GM18508 (cell line): Measurements from ENCODE around the gene ABITRAM.
"Not testable (repeated sequence)": the region's sequence is repeated elsewhere in the genome, so short reads cannot be mapped to it uniquely, and the experiment has no call there.

Experiments
- ATAC-seq: cut with Tn5 transposase; IDR thresholded peaks from one replicate; pipeline ENCODE4 v1.9.1; 2021; ENCODE audit warnings: moderate number of reproducible peaks; ENCODE audit not compliant: insufficient read depth, unreplicated experiment

The ABITRAM gene

GRCh38 chr9:108924466-108924865, 9.7 kb upstream of the ABITRAM start:
- ATAC-seq: no peak

- no peak for ATAC-seq
Observed at GRCh38 chr9:108928386-108928785, 5.8 kb upstream of the ABITRAM start.

- ATAC-seq: no peak
Observed at GRCh38 chr9:108933231-108933717, 926 bp upstream of the ABITRAM start.

GRCh38 chr9:108933718-108934322, 380 bp upstream of the ABITRAM start, which contains the start of gene ELP1:
Gene ELP1 (minus strand): TSS chr9:108934124. CDS start chr9:108931146, 2,978 bp downstream.
- ATAC-seq: peak; percentile 69

GRCh38 chr9:108937561-108938305, 3.5 kb downstream of the ABITRAM start:
- no peak for ATAC-seq

- no peak for ATAC-seq
Observed at GRCh38 chr9:108939975-108940374, 5.8 kb downstream of the ABITRAM start.

- ATAC-seq: no peak
Observed at GRCh38 chr9:108950168-108950567, 16.0 kb downstream of the ABITRAM start.

- no peak for ATAC-seq
Observed at GRCh38 chr9:108951578-108951977, 17.4 kb downstream of the ABITRAM start.

GRCh38 chr9:108953983-108954574, 19.9 kb downstream of the ABITRAM start:
- no peak for ATAC-seq

GRCh38 chr9:108956022-108956630, 21.9 kb downstream of the ABITRAM start:
- no peak for ATAC-seq

- no peak for ATAC-seq
Observed at GRCh38 chr9:108956631-108957026, 22.4 kb downstream of the ABITRAM start.

- ATAC-seq: no peak
Observed at GRCh38 chr9:108960331-108960730, 26.1 kb downstream of the ABITRAM start.

- no peak for ATAC-seq
Observed at GRCh38 chr9:108961151-108961550, 27.0 kb downstream of the ABITRAM start.

- no peak for ATAC-seq
Observed at GRCh38 chr9:108963459-108964143, 29.4 kb downstream of the ABITRAM start.

- no peak for ATAC-seq
Observed at GRCh38 chr9:108967916-108968315, 33.7 kb downstream of the ABITRAM start.

GRCh38 chr9:108971392-108971791, 37.2 kb downstream of the ABITRAM start:
- ATAC-seq: not testable (repeated sequence)

- ATAC-seq: no peak
Observed at GRCh38 chr9:108972186-108972585, 38.0 kb downstream of the ABITRAM start.

- ATAC-seq: no peak
Observed at GRCh38 chr9:108972626-108973209, 38.5 kb downstream of the ABITRAM start.

GRCh38 chr9:108973895-108974294, 39.7 kb downstream of the ABITRAM start:
- no peak for ATAC-seq

- ATAC-seq: no peak
Observed at GRCh38 chr9:108978205-108978604, 44.0 kb downstream of the ABITRAM start.
